HG03064 (cell line): ENCODE results near the gene GAN.
"Not testable (repeated sequence)": the region's sequence is repeated elsewhere in the genome, so short reads cannot be mapped to it uniquely, and the experiment has no call there.

Source experiments
- ATAC-seq: cut with Tn5 transposase; IDR thresholded peaks from one replicate; pipeline ENCODE4 v1.9.1; 2021; ENCODE audit warnings: low read depth; ENCODE audit not compliant: unreplicated experiment

The GAN gene

DNA sequence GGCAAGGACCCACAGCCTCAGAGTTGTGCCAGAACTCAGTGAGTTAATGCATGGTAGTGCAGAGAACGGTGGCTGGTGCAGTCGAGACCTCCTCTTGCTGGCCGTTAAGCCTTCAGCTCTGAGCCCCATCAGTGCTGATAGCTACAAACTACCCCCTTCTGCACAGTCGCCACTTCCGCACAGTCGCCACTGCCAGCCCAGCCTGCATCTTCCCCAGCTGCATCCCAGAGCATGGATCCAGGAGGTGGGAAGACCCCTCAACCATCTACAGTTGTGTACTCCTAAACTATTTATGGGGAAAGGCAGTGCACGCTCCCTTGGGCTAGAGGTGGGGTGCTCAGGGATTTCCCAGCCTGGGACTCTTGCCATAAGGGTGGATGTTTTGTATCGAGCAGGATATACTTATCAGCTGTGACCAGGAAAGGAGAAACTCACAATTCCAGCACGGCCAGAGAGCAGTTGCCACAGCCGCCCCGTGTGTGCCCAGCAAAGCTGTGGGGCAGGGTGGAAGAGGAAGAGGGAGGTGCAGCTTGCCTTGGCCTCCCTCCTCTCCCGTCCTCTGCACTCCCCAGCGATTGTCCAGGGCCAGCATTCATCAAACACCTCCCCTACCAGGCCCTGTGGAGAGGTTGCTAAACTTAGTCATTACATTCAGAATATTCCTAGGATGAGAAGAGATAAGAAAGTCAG is 80.3 kb downstream of the GAN start:
- ATAC-seq = no peak

DNA sequence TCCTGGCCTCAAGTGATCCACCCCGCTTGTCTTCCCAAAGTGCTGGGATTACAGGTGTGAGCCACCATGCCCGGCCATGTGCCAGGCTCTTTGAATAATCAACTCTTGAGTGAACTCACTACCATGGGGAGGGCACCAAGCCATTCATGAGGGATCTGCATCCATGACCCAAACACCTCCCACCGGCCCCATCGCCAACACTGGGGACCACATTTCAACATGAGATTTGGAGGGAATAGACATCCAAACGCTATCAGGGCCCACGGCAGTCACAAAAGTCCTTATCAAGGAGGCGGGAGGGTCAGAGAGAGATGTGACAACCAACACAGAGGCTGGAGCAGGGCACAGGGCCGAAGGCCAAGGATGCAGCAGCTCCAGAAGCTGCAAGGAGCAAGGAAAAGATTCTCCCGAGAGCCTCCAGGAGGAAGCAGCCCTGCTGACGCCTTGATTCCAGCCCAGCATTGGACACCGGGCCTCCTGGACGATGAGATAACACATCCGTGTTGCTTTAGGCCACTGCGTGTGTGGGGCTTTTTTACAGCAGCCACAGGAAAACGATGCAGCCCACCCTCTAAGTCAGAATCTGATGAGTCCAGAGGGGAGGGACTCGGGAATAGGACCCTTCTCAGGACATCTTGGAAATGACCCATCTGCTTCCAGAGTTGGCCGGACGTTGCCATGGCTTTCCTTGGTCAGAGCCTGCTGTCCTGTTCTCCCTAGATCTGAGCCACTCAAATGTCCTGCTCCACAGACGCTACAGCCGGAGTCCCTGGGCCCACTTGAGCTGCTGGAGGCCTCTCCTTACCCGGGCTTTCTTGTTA is 82.5 kb downstream of the GAN start:
- no peak for ATAC-seq

DNA sequence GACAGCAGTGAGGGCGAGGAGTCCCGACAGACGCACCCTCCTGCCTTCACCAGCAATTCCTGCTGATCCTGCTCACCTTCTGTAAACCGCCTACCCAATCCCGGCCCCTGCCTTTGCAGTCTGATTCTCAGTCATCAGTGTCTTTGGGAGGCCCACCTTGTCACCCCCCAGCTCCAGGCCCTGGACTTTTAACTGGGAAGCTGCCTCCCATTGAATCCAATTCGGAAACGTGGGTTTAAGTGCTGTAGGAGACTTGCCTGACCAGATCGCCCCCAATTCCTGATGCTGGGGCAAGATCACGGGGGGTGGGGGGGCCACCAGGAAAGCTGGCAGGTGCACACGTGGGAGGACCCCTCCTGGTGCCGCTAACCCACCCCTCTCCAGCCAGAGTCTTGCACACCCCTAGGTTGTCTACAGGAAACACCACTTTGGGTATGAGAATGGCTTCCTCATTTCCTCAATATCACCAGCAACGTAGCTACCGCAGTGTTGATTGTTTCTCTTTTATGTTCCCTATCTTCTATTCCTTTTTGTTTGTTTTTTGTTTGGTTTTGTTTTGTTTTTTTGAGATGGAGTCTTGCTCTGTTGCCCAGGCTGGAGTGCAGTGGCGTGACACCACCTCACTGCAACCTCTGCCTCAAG is 83.2 kb downstream of the GAN start:
- ATAC-seq = no peak

- no peak for ATAC-seq
Observed at GRCh38 chr16:81399909-81400308, 85.1 kb downstream of the GAN start.

DNA sequence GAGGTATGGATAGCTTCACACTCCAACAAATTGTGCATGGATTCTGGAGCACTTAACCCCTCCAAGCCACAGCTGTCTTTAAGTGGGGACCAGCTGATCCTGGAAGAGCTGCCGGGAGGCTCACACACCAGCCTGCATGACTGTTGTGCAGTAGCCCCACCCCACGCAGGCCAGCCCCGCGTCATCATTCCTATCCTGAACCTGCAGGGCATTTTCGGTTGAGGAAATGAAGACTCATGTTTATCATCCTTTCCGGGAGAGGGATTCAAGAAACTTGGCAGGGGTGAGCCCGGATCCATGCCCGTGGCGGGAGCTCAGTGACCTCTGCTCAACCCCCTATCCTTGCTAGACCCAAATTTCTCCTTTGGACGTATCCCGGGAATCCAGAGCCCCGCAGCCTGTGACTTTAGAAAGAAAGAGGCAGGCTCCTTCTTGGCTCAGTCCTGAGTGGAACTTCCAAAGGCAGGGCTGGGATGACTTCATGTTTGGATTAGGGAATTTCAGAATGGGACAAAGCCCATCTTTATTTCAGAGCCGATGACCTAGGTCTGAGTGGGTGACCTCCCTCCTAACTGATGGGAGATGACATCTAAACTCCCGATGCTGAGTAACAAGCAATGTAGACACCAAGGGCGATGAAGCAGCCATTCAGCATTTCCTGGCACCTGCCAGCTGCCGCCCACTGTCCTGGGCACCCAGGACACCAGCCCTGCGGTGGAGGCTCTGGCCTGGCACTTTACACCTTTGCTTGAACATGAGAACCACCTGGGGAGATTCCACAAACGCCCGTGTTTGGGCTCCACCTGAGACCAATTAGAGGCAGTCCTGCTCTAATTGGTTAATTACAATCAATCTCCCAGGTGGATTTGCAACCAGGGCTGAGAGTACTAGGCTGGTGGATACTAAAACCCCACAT is 86.5 kb downstream of the GAN start:
- no peak for ATAC-seq

DNA sequence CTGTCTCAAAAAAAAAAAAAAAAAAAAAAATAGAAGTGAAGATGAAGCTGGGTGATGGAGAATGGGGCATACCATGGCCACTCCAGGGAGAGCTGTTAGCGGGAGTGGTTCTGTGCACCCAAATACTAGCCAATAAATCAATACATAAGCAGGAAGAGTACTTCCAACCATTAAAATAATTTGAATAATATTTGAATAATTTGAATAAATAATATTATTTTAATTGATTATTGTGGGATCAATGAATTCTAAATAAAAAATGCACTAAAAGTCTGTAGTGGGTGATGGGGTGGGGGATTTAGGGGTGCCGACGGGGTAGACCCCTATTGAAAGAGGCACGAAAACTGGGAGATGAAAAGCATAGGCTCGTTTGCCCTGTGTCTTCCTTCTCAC is 88.4 kb downstream of the GAN start:
- ATAC-seq = no peak

DNA sequence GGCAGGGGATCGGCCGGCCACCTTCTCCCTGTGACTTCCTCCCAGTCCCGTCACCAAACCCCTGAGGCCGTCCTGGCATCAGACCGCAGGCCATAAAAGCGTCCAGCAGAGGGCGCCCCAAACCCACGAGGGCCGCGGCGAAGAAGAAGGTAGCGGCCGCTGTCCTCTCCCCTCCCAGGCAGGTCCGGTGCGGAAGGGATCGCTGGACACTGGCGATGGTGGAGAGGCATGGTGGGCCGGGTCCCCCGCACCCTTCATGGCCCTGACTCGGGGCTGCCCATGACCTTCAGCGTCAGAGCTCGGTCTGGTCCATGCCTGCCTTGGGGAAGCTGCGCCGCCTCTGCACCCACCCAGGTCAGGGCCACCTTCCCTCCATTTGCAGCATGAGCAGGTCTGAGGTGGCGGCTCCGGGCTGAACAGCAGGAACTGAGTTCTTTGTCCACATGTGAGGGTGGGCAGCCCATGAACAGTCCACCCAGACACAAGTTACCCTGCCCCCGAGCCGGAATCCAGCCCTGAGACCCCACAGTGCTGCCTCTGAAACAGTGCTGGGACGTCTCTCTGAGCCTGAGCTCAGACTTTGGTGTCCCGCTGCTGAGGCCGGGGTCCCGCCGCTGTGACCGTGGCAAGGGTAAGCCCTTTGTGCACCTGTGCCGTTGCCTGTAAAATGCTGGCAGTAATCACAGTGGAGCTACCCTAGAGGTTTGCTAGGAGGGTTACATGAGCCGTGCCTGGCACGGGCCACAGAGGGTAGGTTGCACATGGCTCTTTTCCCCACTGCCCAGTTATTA is 89.0 kb downstream of the GAN start:
- no peak for ATAC-seq

- ATAC-seq = not testable (repeated sequence)
Observed at GRCh38 chr16:81405002-81405401, 90.2 kb downstream of the GAN start.

DNA sequence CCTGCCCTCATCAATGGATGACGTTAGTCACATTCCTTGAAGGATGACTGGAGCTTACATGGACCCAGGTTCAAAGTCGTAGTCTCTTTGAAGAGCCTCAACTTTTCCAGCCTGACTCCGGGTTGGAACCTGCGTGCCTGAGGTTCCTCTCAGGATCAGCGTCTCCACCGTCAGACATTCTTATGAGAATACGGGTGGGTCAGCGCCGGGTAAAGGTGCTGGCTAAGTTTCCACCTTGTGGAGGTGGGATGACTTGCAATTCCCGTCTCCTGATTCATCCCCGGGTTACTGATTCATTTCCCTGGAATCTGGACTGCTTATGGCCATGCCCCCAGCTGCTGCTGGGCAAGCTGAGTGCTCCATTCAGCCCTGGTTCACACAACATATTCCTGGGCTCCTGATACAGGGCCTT is 90.9 kb downstream of the GAN start:
- ATAC-seq = no peak

DNA sequence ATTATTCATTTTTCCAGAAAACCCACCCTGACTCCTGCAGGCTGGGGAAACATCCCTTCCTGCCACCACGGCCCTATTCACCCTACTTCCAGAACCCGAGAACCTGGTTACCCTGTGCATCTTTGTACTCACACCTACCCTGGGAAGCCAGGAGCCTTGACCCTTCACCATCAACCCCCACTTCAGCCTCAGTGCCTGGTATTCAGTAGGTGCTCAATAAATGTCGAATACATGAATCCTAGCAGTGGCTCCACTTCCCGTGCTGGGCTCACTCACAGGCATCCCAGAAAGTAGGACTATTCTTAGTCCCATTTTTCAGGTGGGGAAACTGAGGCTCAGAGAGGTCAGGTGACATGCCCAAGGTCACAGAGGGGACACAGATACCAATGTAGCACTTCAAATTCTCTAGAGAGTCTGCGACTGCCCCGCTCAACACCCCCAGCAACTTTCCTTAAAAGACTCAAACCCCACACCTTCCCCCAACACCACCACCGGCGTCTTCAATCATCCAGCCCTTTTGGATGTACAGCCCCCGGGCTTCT is 93.7 kb downstream of the GAN start:
- ATAC-seq = no peak

- ATAC-seq = no peak
Observed at GRCh38 chr16:81409016-81409556, 94.3 kb downstream of the GAN start.

- no peak for ATAC-seq
Observed at GRCh38 chr16:81410643-81411293, 96.0 kb downstream of the GAN start.

DNA sequence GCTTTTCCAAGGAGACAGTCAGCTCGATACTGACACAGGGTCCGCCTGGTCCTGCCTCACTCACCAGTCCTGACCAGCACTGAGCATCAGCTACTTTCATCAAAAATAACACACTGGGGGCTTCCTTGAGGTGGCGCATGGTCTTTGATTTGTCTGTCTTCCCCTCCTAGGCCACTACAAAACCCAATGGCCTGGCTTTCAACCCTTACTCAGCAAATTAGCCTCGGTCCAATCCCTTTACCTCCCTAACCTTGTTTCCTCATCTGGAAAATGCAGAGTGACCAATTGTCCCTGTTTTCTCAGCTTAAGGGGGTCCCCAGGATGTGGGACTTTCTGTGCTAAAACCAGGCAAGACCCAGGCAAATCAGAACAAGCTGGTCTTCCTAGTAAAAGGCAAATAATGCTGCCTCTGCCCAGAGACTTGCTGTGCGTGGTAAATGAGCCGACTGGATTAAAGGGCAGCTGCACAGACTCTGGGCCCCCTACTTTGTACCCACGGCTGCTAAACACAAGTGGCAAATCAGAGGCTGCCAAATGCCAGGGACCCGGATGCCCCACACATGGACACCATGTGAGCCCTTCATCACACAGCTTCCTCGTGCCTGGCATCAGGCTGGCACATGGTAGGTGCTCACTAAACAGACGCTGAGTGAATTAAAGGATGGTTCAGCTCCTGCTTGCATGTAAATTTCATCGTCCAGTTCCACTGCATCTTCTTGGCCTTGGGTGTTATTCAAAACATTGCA is 98.7 kb downstream of the GAN start:
- ATAC-seq = no peak

DNA sequence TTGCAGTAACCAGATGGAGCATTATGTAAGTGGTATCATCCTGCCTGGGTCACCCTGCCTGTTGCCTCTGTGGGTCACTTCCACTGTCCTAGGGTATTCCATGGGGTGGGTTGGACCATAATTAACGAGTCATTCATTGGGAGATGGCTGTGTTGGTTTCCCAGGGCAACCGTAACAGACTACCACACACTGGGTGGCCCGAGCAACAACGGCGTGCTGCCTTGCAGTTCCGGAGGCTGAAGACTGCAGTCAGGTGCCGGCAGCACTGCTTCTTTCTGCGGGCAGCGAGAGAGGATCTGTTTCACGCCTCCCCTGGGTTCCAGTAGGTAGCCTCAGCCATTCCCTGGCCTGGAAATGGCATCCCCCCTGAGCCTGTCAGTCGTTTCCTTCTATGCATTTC is 101.0 kb downstream of the GAN start:
- no peak for ATAC-seq

DNA sequence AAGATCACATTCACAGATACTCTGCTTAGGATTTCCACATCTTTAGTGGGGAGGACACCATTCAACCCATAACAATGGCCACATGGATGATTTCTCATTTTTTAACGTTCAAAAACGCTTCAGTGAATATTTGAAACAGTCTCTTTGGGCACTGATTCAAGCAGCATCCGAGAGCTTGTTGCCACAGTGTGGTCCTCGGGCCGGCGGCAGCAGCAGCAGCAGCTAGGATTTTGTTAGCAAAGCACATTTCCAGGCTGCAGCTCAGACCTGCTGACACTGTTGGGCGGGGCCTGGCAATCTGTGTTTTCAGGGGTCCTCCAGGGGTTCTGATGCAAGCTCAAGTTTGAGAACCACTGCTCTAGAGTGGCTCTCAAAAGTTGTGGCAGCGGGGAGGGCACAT is 102.0 kb downstream of the GAN start:
- ATAC-seq = no peak

GRCh38 chr16:81417210-81417609 is 102.4 kb downstream of the GAN start:
- ATAC-seq = no peak

GRCh38 chr16:81419806-81420205 is 105.0 kb downstream of the GAN start:
- ATAC-seq = no peak

- no peak for ATAC-seq
Observed at GRCh38 chr16:81421126-81421525, 106.4 kb downstream of the GAN start.
